HG03521 (cell line): ENCODE measurements around the gene MMS19.
"Not testable (repeated sequence)": the region's sequence is repeated elsewhere in the genome, so short reads cannot be mapped to it uniquely, and the experiment has no call there.

Experiments
- ATAC-seq: cut with Tn5 transposase; IDR thresholded peaks from one replicate; pipeline ENCODE4 v1.9.1; 2021; ENCODE audit warnings: mild to moderate bottlenecking, moderate library complexity; ENCODE audit not compliant: unreplicated experiment

MMS19 gene

DNA sequence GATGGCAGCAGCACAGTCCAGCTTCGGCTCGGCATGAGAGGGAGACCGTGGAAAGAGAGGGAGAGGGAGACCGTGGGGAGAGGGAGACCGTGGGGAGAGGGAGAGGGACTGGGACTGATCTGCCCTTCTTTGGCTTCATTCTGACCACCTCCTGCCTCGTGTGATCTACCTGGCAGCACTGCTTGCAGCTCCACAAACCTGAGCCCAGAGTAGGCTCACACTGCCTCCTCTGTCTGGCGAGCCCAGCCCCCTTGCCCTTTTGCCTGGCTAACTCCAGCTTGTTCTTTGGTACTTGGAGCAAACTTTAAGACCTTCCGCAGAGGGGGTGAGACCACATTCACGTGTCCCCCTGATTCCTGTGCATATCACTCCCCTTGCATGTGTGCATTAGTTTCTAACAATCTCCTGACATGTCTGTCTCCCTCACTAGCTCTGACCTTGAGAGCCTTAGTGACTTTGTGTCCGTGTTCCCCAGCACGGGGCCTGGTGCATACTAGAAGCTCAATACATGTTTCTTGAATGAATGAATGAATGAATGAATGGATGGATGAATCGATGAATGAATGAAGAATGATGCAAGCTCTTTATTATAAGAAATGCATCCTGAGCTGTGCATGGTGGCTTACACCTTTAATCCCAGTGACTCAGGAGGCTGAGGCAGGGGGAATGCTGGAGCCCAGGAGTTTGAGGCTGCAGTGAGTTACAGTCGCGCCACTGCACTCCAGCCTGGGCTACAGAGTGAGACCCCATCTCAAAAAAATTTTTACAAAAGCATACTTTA lies 31.7 kb upstream of the MMS19 start:
- no peak for ATAC-seq

DNA sequence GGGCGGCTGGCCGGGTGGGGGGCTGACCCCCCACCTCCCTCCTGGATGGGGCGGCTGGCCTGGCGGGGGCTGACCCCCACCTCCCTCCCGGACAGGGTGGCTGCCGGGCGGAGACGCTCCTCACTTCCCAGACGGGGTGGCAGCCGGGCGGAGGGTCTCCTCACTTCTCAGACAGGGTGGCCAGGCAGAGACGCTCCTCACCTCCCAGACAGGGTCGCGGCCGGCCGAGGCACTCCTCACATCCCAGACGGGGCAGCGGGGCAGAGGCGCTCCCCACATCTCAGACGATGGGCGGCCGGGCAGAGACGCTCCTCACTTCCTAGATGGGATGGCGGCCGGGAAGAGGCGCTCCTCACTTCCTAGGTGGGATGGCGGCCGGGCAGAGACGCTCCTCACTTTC lies 30.7 kb upstream of the MMS19 start:
- not testable (repeated sequence) for ATAC-seq

DNA sequence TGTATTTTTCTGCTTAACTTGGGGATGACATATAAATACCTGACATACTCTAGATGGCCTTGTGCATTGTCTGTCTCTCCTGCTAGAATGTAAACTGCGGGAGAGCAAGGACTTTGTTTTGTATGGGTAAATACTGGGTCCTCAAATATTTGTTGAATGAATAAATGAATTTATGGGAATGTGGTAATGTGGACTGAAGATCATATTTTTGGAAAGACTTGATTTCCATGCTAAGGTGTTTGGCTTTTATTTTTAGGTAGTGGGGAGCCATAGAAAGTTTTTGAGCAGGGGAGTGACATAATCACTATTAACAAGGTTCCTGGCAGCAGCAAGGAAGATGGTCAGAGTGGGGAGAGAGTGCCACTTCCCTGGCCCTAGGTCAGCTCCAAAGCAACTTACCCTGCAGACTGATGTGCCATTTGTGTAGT lies 27.5 kb upstream of the MMS19 start:
- no peak for ATAC-seq

DNA sequence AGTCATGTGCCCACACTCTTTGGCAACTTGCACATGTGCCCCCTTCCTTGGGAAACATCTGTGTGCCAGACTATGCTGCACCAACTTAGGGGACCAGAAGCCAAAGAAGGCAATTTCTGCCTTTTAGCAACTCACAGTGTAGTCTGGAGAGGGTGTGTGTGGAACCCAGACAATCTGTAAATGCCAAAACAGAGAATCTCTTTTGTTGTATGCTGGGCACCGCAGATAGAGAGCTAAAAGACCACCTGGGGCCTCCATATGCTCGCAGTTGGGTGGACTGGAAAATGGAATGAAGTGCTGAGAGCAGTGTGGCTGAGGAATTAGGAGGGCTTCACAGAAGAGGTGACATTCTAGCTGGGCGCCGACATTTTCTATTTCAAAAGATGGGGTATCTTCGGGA lies 26.9 kb upstream of the MMS19 start:
- ATAC-seq, result no peak

DNA sequence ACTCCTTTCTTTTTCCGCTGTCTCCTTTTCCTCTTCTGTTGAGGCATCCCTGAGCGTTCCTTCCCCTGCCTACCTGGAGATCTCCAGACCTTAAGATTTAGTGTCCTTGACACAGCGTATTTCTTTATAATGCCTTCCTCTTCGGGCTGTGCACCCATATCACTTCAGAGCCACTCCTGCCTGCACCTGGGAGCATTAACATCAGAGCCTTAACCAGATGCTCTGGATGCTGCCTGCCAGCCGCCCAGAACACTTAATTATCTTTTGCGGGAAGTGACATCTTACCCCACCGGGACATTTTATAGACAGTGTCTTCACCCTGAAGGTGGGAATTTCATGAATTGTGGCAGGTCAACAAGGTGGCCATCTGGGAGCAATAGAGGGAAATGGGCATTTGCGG lies 24.7 kb upstream of the MMS19 start:
- no peak for ATAC-seq

DNA sequence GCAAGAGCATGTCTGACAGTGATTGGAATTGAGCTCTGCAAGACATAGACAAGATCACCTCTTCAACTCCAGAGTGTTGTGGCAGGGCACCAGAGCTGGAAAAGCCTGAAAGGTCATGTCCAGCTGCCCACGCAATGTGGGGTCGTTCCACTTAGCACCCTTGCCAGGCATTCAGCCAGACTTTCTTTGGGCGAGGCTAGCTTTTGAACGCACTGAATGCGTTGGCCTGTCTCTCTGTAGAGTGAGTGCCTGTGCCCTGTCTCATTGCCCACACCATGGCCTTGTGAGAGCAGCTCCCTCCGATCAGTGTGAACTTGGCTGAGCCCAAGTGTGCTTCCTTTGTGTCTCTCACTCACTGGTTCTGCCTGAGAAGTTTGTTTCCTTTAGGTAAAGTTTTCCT lies 23.8 kb upstream of the MMS19 start:
- ATAC-seq, result no peak

DNA sequence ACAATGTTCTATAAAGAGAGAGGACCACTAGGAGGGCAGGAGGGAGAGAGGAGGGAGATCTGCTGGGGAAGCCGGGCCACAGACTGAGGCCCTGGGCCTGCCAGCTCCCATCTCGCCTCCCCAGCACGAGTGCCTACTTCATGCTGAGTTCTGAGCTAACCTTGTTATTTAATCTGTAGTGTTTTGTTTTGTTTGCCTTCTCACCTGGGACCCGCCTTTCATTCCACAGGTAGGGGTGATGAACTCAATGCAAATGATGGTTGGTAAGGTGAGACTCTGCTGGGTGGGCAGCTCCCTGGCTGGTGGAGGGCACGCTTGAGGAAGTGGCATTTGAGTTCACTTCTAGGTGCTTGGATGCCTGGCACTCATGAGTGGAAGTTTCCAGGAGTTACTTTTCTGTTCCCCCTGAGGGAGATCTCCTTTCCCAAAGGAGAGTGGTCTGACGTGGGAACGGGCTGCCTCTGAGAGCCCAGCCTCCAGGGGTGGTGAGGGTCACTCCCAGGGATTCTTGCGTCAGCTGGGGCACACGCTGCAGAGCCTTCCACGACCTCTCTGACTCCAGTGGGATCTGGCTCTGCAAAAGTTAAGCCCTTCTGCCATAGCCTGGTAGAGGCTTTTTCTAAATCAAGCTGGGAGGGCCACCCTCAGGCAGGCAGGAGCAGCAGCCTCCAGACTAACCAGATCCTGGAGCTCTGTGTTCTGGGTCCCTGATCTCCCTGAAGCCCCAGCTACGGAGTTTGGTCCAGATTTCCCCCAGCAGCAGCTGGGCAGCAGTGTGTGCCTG lies 22.9 kb upstream of the MMS19 start:
- no peak for ATAC-seq

DNA sequence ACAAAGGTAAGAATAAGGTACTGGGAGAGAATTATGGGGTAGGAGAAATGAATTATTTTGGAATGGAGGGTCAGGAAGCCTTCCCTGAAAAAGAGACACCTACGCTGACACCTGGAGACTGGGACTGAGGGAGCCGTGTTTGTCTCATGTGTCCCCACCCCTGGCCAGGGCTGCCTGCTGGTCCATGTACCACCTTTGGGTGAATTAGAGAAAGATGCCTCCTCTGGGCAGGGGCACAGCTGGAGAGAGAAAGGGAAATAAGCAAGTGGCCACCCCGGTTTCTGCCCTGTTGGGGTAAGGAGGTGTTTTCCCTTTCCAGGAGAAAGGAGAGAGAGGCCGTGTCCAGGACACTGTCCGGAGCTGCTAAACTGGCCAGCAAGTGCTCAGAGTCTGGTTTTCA lies 22.3 kb upstream of the MMS19 start:
- no peak for ATAC-seq

DNA sequence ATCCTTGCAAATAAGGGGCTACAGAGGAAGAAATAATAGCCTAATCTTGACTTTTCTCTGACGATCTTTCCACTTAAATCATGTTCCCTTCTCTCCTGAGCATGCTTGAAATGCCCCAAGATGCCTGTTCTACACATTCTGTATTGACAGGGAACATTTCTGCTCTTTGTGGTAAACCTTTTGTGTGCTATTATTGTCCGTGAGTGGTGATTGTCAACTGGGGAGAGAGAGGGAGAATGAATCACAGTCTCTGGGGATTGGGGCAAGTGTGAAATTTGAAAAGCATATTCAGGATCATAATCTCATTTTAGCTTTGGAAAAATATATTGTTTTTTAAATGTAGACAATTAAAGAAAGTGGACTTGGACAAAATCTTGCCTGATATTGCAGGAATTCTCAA lies 21.1 kb upstream of the MMS19 start:
- ATAC-seq, result no peak

DNA sequence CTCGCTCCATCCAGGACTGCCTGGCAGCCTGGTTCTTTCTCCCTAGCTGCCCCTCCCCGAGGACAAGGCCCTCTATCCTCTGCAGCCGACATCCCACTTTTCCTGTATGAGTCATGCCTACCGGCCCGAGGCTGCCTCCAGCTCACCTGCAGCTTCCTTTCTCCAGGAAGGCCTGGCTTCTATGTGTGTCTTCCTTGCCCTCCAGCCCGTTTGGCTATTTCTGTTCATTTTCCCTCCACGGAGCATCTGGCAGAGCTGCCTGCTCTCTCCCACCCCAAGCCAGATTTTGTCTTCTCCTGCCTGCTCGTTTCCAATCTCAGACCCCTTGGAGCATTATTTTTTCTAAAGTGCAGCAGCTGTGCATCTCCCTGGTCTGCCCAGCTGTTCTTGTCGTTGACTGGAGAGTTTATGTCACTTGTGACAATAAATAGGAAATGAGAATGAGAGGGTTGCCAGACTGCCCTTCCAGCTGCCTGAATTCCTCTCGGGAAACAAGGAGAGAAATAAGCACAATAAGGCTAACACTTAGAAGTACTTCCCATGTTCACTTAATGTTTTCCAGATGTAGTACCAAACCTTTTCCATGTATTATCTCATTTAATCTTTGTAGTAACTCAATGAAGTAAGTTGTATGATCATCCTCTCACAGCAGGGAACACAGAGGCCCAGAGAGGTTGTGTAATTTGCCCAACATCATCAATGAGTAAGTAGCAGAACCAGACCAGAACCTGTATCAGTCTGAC lies 20.2 kb upstream of the MMS19 start:
- ATAC-seq, result no peak

DNA sequence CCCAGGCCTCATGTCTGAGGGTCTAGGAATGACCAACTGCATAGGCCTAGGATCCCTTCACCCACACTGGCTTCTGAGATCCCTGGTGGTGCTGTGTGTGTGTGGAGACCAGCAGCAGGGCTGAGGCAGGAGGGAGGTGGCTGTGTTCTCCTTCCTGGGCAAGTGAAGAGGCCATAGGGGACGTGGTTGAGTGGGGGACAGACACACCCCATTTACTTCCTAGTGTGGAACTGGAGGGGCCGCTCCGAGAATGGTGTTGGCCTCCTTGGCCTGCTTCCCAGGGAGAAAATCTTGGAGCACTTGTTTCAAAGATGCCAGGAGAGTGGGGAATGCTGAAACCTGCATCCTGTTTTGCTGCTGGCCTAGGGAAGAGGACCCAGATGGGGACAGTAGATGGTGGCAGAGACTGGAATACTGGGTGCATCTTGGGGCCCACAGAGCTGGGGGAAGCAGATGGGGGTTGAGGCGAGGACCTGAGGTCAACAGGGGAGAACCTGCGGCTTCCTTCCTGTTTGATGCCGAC lies 19.6 kb upstream of the MMS19 start:
- ATAC-seq, result no peak

DNA sequence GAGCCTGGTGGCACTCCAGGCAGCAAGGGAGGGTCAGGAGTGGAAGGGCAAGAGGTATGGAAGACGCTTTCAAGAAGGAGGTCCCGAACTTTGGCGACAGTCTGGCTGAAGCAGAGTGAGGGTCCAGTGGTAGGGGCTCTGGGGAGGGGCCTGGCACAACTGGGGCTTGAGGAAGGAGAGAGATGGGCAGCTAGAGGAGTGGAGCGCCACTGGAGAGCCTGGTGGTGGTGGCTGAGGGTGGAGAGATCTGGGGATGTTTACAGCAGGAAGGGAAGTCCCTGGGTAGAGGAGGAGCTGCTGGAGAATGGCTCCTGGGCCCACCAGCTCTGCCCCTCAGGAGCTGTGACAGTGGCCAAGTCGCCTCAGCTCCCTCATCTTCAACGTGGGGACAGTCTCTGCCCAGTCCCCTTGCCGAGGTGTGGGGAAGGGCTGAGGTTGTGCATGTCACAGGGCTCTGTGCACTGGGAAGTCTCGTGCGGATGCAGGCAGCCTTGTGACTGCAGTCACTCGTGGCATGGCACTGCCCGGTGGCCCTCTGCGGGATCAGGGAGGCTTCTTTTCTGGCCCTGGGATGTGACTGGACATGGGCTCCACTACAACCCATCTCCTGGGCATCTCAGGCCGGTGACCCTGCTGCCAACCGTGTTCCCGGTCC lies 19.0 kb upstream of the MMS19 start:
- no peak for ATAC-seq

DNA sequence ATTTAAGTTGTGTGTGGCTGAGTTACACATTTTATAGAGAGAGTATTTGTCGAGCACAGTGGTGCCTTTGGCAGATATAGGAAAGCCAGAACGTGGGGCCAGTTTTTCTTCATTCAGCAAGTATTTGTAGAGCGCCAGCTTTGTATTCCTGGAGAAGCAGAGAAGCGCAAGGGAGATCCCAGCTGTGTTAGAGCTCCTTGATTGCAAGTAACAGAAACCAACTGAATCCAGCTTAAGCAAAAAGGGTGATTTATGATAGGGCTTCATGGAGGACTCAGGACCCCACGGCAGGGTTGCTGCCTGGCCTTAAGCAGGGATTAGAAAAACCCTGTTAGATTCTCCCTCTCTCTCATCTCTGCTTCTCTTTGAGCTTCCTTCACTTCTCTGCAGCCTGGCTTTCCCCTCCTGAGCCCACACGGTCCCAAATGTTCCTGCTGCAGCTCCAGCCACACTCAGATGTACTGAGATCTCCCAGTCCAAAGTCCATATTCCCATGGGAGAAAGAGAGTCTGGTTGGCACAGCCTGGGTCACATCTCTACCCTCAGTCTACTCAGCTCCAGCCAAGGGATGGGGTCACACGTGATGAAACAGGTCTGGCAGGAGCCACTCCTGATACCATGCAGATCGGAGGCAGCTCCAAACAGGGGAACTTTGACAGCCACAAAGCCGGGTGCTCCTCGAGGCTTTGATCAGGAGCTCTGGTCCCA lies 17.2 kb upstream of the MMS19 start:
- ATAC-seq, result no peak

DNA sequence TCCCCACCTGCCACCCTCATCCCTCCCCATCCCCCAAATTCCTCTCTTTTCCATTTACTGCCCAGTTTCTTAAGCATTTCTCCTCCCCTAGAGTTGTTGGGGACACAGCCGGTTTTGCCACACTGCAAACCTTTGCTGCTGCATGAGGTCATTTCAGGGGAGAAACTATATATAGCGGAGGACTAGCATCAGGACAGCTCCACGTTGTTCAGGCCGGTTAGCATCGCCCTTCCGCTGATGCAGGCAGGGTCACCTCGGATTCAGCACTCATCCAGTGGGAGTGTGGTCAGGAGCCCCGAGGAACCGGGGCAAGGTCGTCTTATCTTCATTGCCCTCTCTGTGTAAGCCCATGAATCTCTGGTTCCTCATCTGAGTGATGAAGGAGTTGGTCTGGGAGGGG lies 16.1 kb upstream of the MMS19 start:
- ATAC-seq, result no peak

DNA sequence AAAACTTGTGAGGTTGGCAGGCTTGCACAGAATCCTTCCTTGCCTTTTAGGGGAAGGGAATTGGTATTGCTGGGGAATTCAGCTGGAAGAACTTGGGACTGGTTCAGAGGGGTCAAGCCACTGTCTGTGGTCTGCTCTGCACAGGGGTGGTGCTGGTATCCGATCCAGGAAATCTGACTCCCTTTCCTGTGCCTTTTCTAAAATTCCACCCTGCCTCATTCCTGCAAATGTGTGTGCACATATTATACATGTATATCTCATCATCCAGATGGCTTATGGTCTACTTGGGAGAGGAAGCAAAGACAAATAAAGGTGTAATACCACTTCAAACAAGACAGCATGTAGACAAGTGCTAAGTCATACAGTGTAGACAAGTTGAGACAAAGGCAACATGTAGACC lies 14.8 kb upstream of the MMS19 start:
- ATAC-seq, result no peak

DNA sequence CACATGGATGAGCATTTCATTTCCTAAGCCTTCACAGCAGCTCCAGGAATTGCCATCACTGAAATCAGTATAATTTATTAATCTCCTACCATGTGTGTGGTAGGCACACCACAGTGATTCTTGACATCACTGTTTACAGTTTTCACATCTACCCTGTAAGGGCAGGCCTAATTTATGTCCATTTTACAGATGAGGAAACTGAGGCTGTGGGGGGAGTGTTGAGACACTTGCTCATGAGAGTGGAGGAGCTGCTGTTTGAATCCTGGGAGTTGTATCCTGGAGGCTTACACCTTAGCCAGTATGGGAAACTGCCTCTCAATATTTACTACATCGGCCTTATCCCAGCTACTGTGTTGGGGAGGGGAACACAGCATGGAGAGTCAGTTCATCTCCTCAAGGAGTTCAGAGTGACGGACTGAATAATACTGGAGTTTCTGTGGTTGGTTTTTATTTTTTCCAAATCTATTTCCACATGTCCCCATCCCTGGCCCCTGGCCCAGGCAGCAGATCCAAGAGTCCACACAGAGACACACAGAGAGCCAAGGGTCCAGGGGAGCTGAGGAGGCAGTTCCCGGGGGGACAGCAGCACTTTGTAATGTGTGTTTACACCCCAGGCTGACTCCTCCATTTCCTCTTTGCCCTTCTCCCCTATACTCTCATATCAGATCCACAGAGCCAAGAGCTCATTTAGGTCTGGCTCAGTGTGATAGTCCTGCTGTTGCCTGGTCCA lies 13.7 kb upstream of the MMS19 start:
- no peak for ATAC-seq

DNA sequence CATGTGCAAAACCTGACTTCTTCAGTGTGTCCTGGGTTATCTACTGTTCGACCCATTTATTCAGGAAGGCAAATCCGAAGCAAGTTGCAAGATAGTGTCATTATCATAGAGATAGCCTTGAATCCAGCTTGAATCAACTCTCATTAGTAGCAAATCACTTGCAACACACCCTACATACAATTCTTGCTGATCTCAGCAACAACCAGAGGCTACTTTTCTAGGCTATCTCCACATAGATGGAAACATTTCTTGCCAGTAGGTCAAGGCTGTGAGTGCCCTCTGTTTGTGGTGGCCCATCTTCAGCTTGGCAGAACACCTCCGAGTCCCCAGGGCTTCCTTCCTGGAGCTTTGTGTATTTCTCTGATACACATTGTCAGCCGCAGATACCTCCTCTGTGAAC lies 12.5 kb upstream of the MMS19 start:
- no peak for ATAC-seq

DNA sequence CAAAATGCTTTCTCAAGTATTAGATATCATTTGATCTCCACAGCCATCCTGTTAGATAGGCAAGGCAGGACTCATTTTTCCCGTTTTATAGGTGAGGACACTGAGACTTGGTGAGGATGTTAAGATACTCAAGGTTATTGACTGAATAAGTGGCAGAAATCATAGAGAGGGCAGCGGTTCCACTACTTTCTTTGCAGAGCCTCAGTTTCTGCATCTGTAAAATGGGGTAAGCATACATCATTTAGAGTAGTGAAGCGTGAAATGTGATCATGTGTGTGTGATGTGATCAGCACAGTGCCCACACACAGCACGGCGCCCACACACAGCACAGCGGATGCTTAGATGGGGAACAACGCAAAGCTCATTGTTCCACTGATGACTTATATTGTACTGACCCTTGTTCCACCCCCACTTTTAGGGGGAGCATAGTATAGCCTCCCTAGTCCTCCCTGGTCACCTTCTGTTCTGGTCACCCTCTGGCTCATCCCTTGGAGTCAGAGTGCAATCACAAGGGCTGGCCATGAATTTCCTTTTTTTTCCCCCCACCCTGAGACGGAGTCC lies 11.0 kb upstream of the MMS19 start:
- no peak for ATAC-seq

DNA sequence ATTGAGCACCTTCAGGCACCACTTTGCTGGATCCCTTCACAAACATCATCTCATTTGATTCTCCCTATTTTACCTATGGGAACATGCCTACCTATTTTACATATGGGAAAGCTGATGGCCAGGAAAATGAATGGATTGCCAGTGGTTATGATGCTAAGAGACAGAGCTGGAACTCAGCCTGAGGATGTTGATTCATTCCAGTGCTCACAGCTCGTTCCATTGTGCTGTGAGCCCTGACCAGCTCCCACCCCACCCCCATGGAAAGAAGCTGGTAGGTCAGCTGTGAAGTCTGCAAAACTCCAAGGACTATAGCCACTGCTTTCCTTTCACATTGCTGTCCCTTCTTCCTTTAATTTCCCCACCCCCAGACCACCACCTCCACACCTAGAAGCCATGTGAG lies 10.1 kb upstream of the MMS19 start:
- ATAC-seq, result no peak
